ENCODE measurements around the gene LMNTD2.

Gene LMNTD2

DNA sequence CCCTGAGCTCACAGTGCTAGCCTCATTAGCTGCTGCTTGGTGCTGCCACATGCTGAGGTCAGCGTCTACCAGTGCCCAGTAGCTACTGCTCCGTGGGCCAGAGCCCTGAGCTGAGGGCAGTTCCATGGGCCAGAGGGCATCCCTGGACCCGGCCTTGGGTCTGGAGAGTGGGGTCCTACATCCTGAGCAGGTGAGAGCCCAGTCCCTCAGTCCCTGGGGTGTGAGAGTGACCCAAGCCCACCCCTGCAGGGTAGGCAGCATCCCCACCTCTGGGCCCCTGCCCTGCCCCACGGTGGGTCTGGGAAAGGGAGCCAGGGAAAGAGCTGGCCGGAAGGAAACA is 9.8 kb downstream of the LMNTD2 start:
- WGBS, 2 experiments (ENCODE audit: insufficient coverage in 2 of 2): 89 to 97% methylated on average over 3 of the region's 5 CpGs
- H3K4me3 ChIP-seq (ENCODE audit: extremely low read depth, insufficient read depth, low read length, poor library complexity, severe bottlenecking): no peak overlapping the region
- no peaks in the 10 kb centered on the region for H3K9me3 ChIP-seq (ENCODE audit: control insufficient read depth, low read length)
- H3K36me3 ChIP-seq (ENCODE audit: control insufficient read depth, insufficient read depth, low read length): no peaks in the 10 kb centered on the region
- no peaks in the 10 kb centered on the region for H3K4me1 ChIP-seq (ENCODE audit: control insufficient read depth, insufficient read depth, low read length, poor library complexity, severe bottlenecking)
- H3K27ac ChIP-seq (ENCODE audit: low read depth, low read length, severe bottlenecking): no peak overlapping the region

DNA sequence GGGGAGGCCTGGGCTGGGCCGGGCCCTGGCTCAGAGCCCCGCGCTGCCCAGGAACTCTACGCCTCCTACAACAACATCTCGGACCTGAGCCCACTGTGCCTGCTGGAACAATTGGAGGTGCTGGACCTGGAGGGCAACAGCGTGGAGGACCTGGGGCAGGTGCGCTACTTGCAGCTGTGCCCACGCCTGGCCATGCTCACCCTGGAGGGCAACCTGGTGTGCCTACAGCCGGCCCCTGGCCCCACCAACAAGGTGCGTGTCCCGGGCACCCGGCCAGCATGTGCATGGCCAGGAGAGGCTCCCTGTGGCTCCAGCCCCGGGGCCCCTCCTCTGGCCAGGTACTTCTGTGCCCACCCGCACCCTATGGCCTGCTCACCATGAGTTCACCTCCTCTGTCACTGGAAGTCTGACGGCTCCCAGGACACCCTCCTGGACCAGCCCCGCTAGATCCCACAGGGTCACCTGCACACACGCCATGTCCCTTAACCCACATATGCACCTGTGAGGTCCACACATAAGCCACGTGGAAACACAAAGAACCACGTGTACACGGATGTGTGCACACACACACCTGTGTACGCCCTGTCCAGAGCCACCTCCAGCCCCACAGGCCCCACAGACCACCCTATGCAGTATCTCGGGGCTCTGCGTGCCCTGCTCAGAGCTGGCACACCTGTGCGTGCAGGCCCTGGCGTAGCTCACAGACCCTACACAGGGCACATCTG is 10.4 kb downstream of the LMNTD2 start:
- no peak overlapping the region for H3K4me3 ChIP-seq (ENCODE audit: extremely low read depth, insufficient read depth, low read length, poor library complexity, severe bottlenecking)
- H3K9me3 ChIP-seq (ENCODE audit: control insufficient read depth, low read length): no peaks in the 10 kb centered on the region
- H3K4me1 ChIP-seq (ENCODE audit: control insufficient read depth, insufficient read depth, low read length, poor library complexity, severe bottlenecking): no peaks in the 10 kb centered on the region
- 93% methylated on average over 25 of the region's 25 CpGs for WGBS, 2 experiments (ENCODE audit: insufficient coverage in 2 of 2)
- H3K27ac ChIP-seq (ENCODE audit: low read depth, low read length, severe bottlenecking): no peak overlapping the region
- H3K36me3 ChIP-seq (ENCODE audit: control insufficient read depth, insufficient read depth, low read length): no peaks in the 10 kb centered on the region

DNA sequence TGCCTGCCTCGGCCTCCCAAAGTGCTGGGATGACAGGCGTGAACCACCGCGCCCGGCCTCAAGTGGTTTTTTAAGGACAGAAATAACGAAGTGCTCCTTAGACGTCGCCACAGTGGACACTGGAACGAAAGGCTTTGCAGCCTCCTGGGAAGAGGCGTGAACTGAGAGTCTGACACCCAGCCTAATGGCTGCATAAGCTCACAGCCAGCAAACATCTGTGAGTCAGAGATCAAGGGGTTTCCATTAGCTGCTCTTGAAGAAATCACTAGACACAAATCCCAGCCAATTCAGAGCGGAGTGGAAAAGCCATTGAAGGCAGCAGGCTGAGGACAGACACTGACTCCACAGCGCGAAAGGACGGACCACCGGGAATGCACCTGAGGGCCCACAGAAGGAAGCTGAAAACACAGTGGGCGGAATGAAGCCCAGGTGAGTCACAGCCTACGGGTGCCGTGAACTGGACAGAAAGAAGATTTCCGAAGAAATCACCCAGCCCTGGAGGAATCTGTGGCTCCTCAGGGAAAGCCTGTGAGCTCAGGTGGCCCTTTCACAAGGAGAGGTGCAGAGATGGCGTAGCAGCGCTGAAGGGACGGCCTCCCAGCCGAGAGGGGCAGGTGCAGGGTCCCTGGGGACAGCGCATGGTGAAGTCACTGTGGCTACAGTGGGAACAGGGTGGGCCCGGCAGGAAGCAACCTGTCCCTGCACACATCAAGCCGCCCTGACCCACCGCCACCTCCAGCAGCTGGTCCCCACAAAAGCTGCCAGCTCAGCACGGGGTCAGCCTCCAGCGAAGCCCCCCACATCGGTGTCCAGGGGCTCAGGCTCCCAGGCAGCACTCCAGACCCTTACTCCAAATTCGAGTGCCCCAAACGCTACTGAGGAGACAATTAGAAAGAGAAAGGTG is 11.6 kb downstream of the LMNTD2 start:
- no peaks in the 10 kb centered on the region for H3K4me1 ChIP-seq (ENCODE audit: control insufficient read depth, insufficient read depth, low read length, poor library complexity, severe bottlenecking)
- 88 to 89% methylated on average over 29 to 31 of the region's 32 CpGs for WGBS, 2 experiments (ENCODE audit: insufficient coverage in 2 of 2)
- H3K9me3 ChIP-seq (ENCODE audit: control insufficient read depth, low read length): no peaks in the 10 kb centered on the region
- no peak overlapping the region for H3K4me3 ChIP-seq (ENCODE audit: extremely low read depth, insufficient read depth, low read length, poor library complexity, severe bottlenecking)
- no peaks in the 10 kb centered on the region for H3K36me3 ChIP-seq (ENCODE audit: control insufficient read depth, insufficient read depth, low read length)
- H3K27ac ChIP-seq (ENCODE audit: low read depth, low read length, severe bottlenecking): no peak overlapping the region

DNA sequence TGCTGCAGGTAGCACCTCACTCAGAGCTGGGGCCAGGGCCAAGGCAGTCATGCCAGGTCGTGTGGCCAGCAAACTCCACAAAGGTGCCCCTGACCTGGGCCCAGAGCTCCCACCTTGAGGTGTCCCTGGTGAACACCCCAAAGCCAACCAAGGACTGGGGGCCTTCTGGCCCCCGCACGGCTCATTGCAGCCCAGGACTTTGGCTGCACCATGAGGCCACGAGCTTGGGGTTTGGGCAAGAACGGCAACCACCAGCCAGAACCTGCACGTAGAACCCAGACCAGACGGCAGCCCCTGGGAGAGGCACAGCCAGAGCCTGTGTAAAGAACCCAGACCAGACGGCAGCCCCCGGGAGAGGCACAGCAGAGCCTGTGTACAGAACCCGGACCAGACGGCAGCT is 15.4 kb downstream of the LMNTD2 start:
- H3K27ac ChIP-seq (ENCODE audit: low read depth, low read length, severe bottlenecking): no peak overlapping the region
- 84 to 90% methylated on average over 9 to 11 of the region's 11 CpGs for WGBS, 2 experiments (ENCODE audit: insufficient coverage in 2 of 2)
- H3K9me3 ChIP-seq (ENCODE audit: control insufficient read depth, low read length): no peaks in the 10 kb centered on the region
- no peak overlapping the region for H3K4me3 ChIP-seq (ENCODE audit: extremely low read depth, insufficient read depth, low read length, poor library complexity, severe bottlenecking)
- no peaks in the 10 kb centered on the region for H3K36me3 ChIP-seq (ENCODE audit: control insufficient read depth, insufficient read depth, low read length)
- no peaks in the 10 kb centered on the region for H3K4me1 ChIP-seq (ENCODE audit: control insufficient read depth, insufficient read depth, low read length, poor library complexity, severe bottlenecking)

DNA sequence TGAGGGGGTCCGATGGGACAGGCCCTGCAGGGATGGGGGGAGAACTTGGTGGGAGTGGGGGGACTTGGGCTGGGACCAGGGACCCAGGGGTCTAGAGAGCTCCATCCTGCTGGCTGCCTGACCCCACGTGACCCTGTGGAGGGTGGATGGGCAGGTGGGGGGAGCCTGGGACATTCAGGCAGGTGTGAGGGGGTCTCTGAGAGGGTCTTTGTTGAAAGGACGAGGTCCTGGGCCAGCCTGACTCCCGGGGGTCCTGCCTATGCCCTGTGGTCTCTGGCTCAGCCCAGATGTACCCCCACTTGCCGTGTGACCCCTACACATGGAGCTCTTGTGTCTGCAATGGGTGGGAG is 15.7 kb downstream of the LMNTD2 start:
- 78 to 97% methylated on average over 4 of the region's 5 CpGs for WGBS, 2 experiments (ENCODE audit: insufficient coverage in 2 of 2)
- H3K4me1 ChIP-seq (ENCODE audit: control insufficient read depth, insufficient read depth, low read length, poor library complexity, severe bottlenecking): no peaks in the 10 kb centered on the region
- H3K4me3 ChIP-seq (ENCODE audit: extremely low read depth, insufficient read depth, low read length, poor library complexity, severe bottlenecking): no peak overlapping the region
- no peak overlapping the region for H3K27ac ChIP-seq (ENCODE audit: low read depth, low read length, severe bottlenecking)
- no peaks in the 10 kb centered on the region for H3K9me3 ChIP-seq (ENCODE audit: control insufficient read depth, low read length)
- no peaks in the 10 kb centered on the region for H3K36me3 ChIP-seq (ENCODE audit: control insufficient read depth, insufficient read depth, low read length)

DNA sequence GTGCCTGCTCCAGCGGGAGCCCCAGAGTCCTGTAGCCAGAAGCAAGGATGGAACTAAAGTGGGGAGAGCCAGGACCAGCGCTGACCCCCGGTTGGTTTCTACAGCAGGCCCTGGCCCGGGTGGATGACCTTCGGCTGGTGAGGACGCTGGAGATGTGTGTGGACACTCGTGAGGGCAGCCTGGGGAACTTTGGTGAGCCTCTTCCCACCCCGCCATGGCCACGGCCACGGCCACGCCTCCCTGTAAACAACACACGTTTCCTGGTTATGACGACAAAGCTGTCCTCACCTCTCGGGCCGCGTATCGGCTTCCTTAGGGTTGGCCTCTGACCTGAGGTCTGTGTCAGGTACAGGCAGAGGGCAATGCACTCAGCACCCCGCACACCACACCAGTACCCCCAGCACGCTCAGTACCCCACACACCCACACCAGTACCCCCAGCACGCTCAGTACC is 19.1 kb downstream of the LMNTD2 start:
- Histone ChIP-seq H3K27ac (ENCODE audit: low read depth, low read length, severe bottlenecking) (no peak overlapping the region), H3K4me3 (ENCODE audit: extremely low read depth, insufficient read depth, low read length, poor library complexity, severe bottlenecking) (no peak overlapping the region), H3K4me1 (ENCODE audit: control insufficient read depth, insufficient read depth, low read length, poor library complexity, severe bottlenecking) (peaks cover 5% of the 10 kb centered on the region), H3K9me3 (ENCODE audit: control insufficient read depth, low read length) (no peaks in the 10 kb centered on the region), H3K36me3 (ENCODE audit: control insufficient read depth, insufficient read depth, low read length) (no peaks in the 10 kb centered on the region)
- 95 to 100% methylated on average over 4 to 17 of the region's 20 CpGs for WGBS, 2 experiments (ENCODE audit: insufficient coverage in 2 of 2)

DNA sequence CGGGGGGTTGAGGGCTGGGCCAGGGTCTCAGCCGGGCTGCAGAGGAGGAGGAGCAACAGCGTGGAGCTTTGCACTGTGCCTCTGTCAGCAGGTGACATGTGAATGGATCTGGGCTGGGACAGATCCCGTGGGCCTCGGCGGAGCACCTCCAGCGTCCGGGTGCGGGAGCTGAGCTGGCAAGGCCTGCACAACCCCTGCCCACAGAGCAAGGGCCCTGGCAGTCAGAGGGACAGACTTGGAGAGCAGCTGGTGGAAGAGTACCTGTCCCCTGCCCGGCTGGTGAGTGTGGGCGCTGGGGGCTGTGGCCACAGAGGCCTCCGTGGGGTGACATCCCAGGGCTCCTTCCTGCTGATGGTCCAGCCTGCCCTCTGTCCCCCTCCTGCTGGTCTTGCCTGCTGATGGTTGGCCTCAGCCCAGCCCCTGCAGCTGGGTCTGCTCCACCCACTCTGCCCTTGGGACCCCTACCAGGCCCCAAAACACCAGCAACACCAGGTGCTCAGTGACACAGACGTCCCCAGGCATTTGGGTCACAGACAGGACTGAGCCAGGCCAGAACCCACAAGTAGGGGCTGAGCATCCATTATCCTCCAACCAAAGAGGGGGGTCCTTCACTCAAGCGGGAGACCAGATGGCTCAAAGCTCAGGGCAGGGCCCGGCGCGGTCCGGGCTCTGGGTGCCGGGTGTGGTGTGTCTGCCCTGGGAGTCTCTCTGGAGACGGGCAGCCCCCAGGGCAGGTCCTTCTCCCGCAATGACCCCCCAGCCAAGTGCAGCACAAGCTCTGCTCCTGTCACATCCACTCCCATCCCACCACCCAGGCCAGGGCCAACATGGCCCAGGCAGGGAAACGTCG is 19.7 kb downstream of the LMNTD2 start:
- Histone ChIP-seq H3K4me1 (ENCODE audit: control insufficient read depth, insufficient read depth, low read length, poor library complexity, severe bottlenecking) (peaks cover 5% of the 10 kb centered on the region), H3K4me3 (ENCODE audit: extremely low read depth, insufficient read depth, low read length, poor library complexity, severe bottlenecking) (no peak overlapping the region), H3K27ac (ENCODE audit: low read depth, low read length, severe bottlenecking) (no peak overlapping the region), H3K9me3 (ENCODE audit: control insufficient read depth, low read length) (no peaks in the 10 kb centered on the region), H3K36me3 (ENCODE audit: control insufficient read depth, insufficient read depth, low read length) (no peaks in the 10 kb centered on the region)
- 87% methylated on average over 20 of the region's 23 CpGs for WGBS, 2 experiments (ENCODE audit: insufficient coverage in 2 of 2)

DNA sequence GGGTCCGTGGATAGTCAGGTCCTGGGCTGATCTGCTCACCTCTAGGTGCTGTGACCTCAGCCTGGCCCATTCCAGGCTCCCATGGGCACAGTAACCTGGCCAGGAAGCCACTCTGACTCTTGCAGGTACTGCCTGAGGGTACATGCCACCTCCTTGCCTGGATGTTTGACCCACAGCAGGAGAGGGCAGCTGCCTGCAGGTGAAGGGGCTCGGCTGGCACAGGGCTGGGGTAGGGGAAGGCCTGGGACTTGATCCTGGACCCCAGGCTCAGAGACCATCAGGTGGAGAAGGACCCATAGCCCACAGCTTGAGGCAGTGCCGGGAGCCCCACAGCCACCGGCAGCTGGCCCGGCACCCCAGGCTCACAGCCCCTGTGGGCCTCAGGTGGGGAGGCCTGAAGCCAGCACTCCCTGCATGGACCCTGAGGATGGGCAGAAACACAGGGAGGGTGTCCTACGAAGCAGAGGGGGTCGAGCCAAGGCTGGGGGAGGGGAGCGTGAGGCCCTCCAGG is 20.5 kb downstream of the LMNTD2 start:
- Histone ChIP-seq H3K36me3 (ENCODE audit: control insufficient read depth, insufficient read depth, low read length) (no peaks in the 10 kb centered on the region), H3K4me1 (ENCODE audit: control insufficient read depth, insufficient read depth, low read length, poor library complexity, severe bottlenecking) (peaks cover 5% of the 10 kb centered on the region), H3K4me3 (ENCODE audit: extremely low read depth, insufficient read depth, low read length, poor library complexity, severe bottlenecking) (no peak overlapping the region), H3K27ac (ENCODE audit: low read depth, low read length, severe bottlenecking) (no peak overlapping the region), H3K9me3 (ENCODE audit: control insufficient read depth, low read length) (no peaks in the 10 kb centered on the region)
- WGBS, 2 experiments (ENCODE audit: insufficient coverage in 2 of 2): 90 to 97% methylated on average over 4 to 7 of the region's 8 CpGs

DNA sequence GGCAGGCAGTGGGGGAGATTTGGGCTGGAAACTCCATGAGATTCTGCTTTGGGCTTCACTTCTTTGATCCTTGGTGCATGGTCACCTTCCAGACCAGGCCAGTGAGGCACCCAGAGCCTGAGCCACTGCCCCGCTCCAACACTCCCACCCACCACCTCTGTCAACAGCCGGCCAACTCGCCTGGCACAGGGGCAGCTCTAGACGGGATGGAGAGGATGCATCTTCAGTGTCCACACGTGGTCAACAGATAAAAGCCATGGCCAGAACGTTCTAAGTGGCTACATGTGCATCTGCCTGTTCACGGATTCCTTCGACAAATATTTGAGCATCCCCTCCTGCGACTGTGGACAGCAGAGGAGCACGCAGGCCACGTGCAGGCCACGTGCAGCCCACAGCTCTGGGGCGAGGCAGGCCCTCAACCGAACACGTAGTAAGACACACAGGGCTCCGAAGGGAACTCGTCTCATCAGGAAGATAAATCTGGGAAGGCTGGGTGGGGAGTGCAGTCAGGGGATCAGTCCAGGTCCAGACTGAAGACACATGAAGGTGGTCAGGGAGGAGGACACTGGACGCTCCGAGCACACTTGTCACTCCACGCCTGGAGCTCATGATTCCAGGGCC is 22.0 kb downstream of the LMNTD2 start:
- Histone ChIP-seq H3K36me3 (ENCODE audit: control insufficient read depth, insufficient read depth, low read length) (peaks cover 8% of the 10 kb centered on the region), H3K4me1 (ENCODE audit: control insufficient read depth, insufficient read depth, low read length, poor library complexity, severe bottlenecking) (peaks cover 8% of the 10 kb centered on the region), H3K4me3 (ENCODE audit: extremely low read depth, insufficient read depth, low read length, poor library complexity, severe bottlenecking) (no peak overlapping the region), H3K27ac (ENCODE audit: low read depth, low read length, severe bottlenecking) (no peak overlapping the region), H3K9me3 (ENCODE audit: control insufficient read depth, low read length) (no peaks in the 10 kb centered on the region)
- 91 to 96% methylated on average over 20 of the region's 20 CpGs for WGBS, 2 experiments (ENCODE audit: insufficient coverage in 2 of 2)
